Peyer's patch (tissue), 4 donors: ENCODE measurements around the gene GGPS1.

Source experiments
- CTCF ChIP-seq, 6 experiments: fragments of 450-650 bp in 4 of 6; fragments of 200-600 bp in 2 of 6; sonication (generic) in 1 of 6; IDR thresholded peaks; one replicate each; pipeline ENCODE4 v1.5.1; 2017 to 2019; ENCODE audit warnings: antibody characterized with exemption in 6 of 6, mild to moderate bottlenecking in 3 of 6, moderate library complexity in 1 of 6
- POLR2A ChIP-seq, 2 donors: fragments of 450-650 bp; IDR thresholded peaks; one replicate each; pipeline ENCODE4 v1.5.1; 2017; ENCODE audit warnings: antibody characterized with exemption in 2 of 2, mild to moderate bottlenecking in 2 of 2, moderate library complexity in 2 of 2

DNA sequence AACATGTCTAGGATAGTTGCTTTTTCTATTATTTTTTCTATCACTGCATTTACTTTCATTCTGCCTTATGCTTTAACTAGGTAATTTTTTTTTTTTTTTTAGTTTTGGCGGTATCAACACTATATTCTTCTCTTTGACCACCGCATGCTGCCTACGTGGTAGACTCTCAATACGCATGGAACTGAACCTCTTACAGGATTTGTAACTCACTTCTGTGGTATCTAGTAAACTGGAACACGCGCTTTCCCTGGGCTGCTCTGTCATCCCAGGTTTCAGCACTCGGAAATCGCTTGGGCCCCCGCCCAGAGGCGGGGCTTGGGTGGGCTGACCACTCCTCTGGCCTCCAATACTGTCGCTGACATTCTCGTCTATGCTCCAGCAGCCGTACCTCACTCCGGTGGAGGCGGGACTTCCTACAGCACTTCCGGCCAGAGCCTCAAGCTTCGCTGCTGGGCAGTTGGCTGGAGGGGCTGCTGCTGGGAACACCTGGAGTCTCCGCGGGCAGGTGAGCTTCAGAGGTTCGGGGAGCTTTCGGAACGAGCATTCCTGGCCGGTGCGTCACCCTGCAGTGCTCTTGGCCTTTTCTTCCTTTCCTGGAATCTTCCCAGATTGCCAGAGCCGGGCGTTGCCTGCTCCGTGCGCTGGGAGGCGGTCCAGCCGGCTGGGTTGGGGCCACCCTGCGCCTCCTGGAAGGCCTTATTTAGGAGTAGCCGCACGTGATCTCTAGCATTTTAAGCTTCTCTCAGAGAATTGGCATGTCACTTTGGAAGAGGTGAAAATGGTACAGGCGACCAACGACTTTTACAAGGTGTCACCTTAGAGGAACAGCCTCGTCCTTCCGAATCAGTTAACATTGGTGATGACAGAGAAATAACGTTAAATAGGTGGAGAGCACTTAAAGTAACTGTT is 38.9 kb downstream of the GGPS1 start, which contains the start of gene TBCE:
- TF ChIP-seq CTCF (IDR thresholded peaks at IDR 0.05) (peak in 3 of 6 experiments; percentile 28 to 32 (median 32)), POLR2A (IDR thresholded peaks at IDR 0.05) (peak; percentile 39 to 69)
